Transverse colon (tissue), 4 donors: ENCODE data around the gene DNLZ. TPM values are rescaled to one million over a fixed set of nuclear protein-coding genes. Genes with fewer than 3 reads are reported as not detected.

Experiments
- DNase-seq: peaks from one replicate; pipeline ENCODE4 v3.0.0-alpha.2; 2019
- H3K27ac ChIP-seq, 4 donors: fragments of 200-600 bp; sonication (generic); 2 replicates each; pipeline ENCODE4 v1.5.1; 2016 to 2018; ENCODE audit warnings: inconsistent platforms in 4 of 4
- H3K27me3 ChIP-seq: fragments of 200-600 bp; sonication (generic); 2 replicates; pipeline ENCODE4 v1.5.1; 2017; ENCODE audit warnings: inconsistent platforms
- H3K36me3 ChIP-seq, 4 donors: fragments of 200-600 bp; sonication (generic); 2 replicates each; pipeline ENCODE4 v1.5.1; 2017 to 2019; ENCODE audit warnings: inconsistent platforms in 4 of 4
- H3K4me1 ChIP-seq, 4 donors: fragments of 200-600 bp; sonication (generic); 2 replicates each; pipeline ENCODE4 v1.5.1; 2017 to 2020; ENCODE audit warnings: inconsistent platforms in 4 of 4
- H3K4me3 ChIP-seq, 4 donors: fragments of 200-600 bp; sonication (generic); 1 replicate in 1 of 4; 2 replicates in 3 of 4; pipeline versions ENCODE4 v1.5.1 to v1.6.1; 2017 to 2019; ENCODE audit warnings: inconsistent platforms in 4 of 4
- H3K9me3 ChIP-seq, 2 donors: fragments of 200-600 bp; sonication (generic); 2 replicates each; pipeline ENCODE4 v1.5.1; 2017 to 2019; ENCODE audit warnings: inconsistent platforms in 2 of 2
- CTCF ChIP-seq, 5 experiments: fragments of 200-600 bp in 3 of 5; fragments of 450-650 bp in 2 of 5; sonication (generic) in 3 of 5; IDR thresholded peaks; 1 replicate in 2 of 5; 2 replicates in 3 of 5; pipeline ENCODE4 v1.5.1; 2016 to 2017; ENCODE audit warnings: antibody characterized with exemption in 5 of 5, inconsistent platforms in 3 of 5, mild to moderate bottlenecking in 2 of 5, moderate library complexity in 1 of 5
- EP300 ChIP-seq: sonication (generic); formaldehyde crosslinking; IDR thresholded peaks from one replicate; pipeline ENCODE4 v1.6.1; 2017; ENCODE audit warnings: antibody characterized with exemption, low read depth
- POLR2A ChIP-seq: fragments of 450-650 bp; IDR thresholded peaks from one replicate; pipeline ENCODE4 v1.6.1; 2016; ENCODE audit warnings: antibody characterized with exemption, mild to moderate bottlenecking, moderate library complexity
- POLR2AphosphoS5 ChIP-seq, 3 donors: sonication (generic); formaldehyde crosslinking; IDR thresholded peaks; one replicate each; pipeline ENCODE4 v1.6.1; 2016; ENCODE audit warnings: antibody characterized with exemption in 3 of 3
- WGBS, 2 donors: methylation state at CpG; one replicate each; pipeline ENCODE4 v1.1.5; 2018; ENCODE audit warnings: low coverage in 1 of 2; 5-methylcytosine and 5-hydroxymethylcytosine counted together
- in situ Hi-C, 4 donors: fragments of 200-750 bp; cut with MboI; loops; one replicate each; pipeline versions ENCODE4 v1.15.0 to v1.15.1; 2017; ENCODE audit warnings: low sequenced_read_pairs in 3 of 4, low pct_ligation_motif_present in 1 of 4, low pct_unique_long_range_greater_than_20kb in 1 of 4
- intact Hi-C: fragments of 100-400 bp; cut with DNase I; formaldehyde crosslinking; loops from one replicate; pipeline ENCODE4 v1.15.1; 2023; ENCODE audit warnings: low total_unique reads
- total RNA-seq, 4 donors: library from RNA; depleted of rRNA; stranded (reverse); fragments of >200 nt; gene quantifications; one replicate each; pipeline ENCODE4 v1.1.0, GENCODE V29; 2016

DNLZ gene
- total RNA-seq, 4 donors from 2014 or later = 6.7 to 17.3 (median 10.4) TPM

- Histone ChIP-seq H3K4me3 (no peak overlapping the region), H3K27me3 (peaks cover 8% of the 10 kb centered on the region), H3K9me3 (no peaks in the 10 kb centered on the region), H3K4me1 (peaks cover 11 to 34% (median 20%) of the 10 kb centered on the region in 4 donors), H3K36me3 (no peaks in the 10 kb centered on the region), H3K27ac (no peak overlapping the region)
- 86 to 87% methylated on average over 10 to 24 of the region's 24 CpGs for WGBS, 2 donors
- in situ Hi-C loops (no loop called here), intact Hi-C loops (no loop called here)
- TF ChIP-seq EP300 = no peak
- no peak for TF ChIP-seq POLR2AphosphoS5 (IDR thresholded peaks at IDR 0.05)
- no peak for TF ChIP-seq CTCF (IDR thresholded peaks at IDR 0.05)
- no peak for TF ChIP-seq POLR2A
- DNase-seq = no peak
Observed at GRCh38 chr9:136343884-136344269, 19.7 kb downstream of the DNLZ start.

GRCh38 chr9:136343121-136343883 is 20.2 kb downstream of the DNLZ start:
- Histone ChIP-seq H3K9me3 (no peaks in the 10 kb centered on the region), H3K27ac (peak overlapping the region in 3 of 4 donors; percentile 14 to 53 (median 50)), H3K36me3 (no peaks in the 10 kb centered on the region), H3K4me1 (peaks cover 11 to 34% (median 20%) of the 10 kb centered on the region in 4 donors), H3K4me3 (peak overlapping the region in 2 of 4 donors; percentile 48 to 60), H3K27me3 (peaks cover 8% of the 10 kb centered on the region)
- in situ Hi-C loops (no loop called here), intact Hi-C loops (no loop called here)
- WGBS, 2 donors = 70% methylated on average over 18 of the region's 23 CpGs; no CpG with 5 or more reads in 1 of the 2 donors
- DNase-seq = no peak
- TF ChIP-seq POLR2AphosphoS5 (IDR thresholded peaks at IDR 0.05) (no peak), CTCF (IDR thresholded peaks at IDR 0.05) (no peak), EP300 (no peak), POLR2A (no peak)

GRCh38 chr9:136342181-136343120 is 21.1 kb downstream of the DNLZ start:
- WGBS, 2 donors = 16% methylated on average over 59 of the region's 60 CpGs; no CpG with 5 or more reads in 1 of the 2 donors
- H3K27ac ChIP-seq = peak overlapping the region; percentile 20 to 53 (median 49)
- H3K4me3 ChIP-seq = peak overlapping the region; percentile 16 to 60 (median 40)
- peaks cover 11 to 34% (median 20%) of the 10 kb centered on the region in 4 donors for H3K4me1 ChIP-seq
- peak; percentile 87 for DNase-seq
- intact Hi-C loops (no loop called here), in situ Hi-C loops (no loop called here)
- H3K36me3 ChIP-seq = no peaks in the 10 kb centered on the region
- TF ChIP-seq CTCF (IDR thresholded peaks at IDR 0.05) (no peak), POLR2A (peak; percentile 26), POLR2AphosphoS5 (IDR thresholded peaks at IDR 0.05) (peak in 1 of 3 donors; percentile 14), EP300 (no peak)
- no peaks in the 10 kb centered on the region for H3K9me3 ChIP-seq
- H3K27me3 ChIP-seq = peaks cover 8% of the 10 kb centered on the region

GRCh38 chr9:136341769-136342168 is 21.8 kb downstream of the DNLZ start:
- TF ChIP-seq POLR2AphosphoS5 (IDR thresholded peaks at IDR 0.05) = no peak
- TF ChIP-seq EP300 = no peak
- no peak for TF ChIP-seq CTCF (IDR thresholded peaks at IDR 0.05)
- TF ChIP-seq POLR2A = no peak
- Histone ChIP-seq H3K4me1 (peaks cover 11 to 34% (median 20%) of the 10 kb centered on the region in 4 donors), H3K36me3 (no peaks in the 10 kb centered on the region), H3K27me3 (peaks cover 8% of the 10 kb centered on the region), H3K9me3 (no peaks in the 10 kb centered on the region), H3K4me3 (peak overlapping the region in 2 of 4 donors; percentile 48 to 60), H3K27ac (peak overlapping the region in 2 of 4 donors; percentile 20 to 50)
- DNase-seq = no peak
- WGBS, 2 donors = 66% methylated on average over 10 of the region's 10 CpGs; no CpG with 5 or more reads in 1 of the 2 donors
- intact Hi-C loops (no loop called here), in situ Hi-C loops (no loop called here)
